ENCODE results near the gene BRAF.
"Not testable (repeated sequence)": the region's sequence is repeated elsewhere in the genome, so short reads cannot be mapped to it uniquely, and the experiment has no call there.

The BRAF gene

DNA sequence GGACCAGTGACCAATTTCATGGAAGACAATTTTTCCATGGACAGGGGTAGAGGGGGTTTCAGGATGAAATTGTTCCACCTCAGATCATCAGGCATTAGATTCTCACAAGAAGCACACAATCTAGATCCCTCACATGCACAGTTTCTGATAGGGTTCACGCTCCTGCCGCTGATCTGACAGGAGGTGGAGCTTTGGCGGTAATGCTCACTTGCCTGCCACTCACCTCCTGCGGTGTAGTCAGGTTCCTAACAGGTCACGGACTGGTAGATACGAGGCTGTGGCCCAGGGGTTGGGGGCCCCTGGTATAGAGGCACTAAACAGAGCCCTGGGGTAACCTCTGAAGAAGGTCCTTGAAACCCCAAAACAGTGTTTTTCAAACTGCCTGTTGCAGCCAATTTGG is 6.5 kb downstream of the BRAF start:
- no peak for DNase-seq (ENCODE audit: low read depth)

DNA sequence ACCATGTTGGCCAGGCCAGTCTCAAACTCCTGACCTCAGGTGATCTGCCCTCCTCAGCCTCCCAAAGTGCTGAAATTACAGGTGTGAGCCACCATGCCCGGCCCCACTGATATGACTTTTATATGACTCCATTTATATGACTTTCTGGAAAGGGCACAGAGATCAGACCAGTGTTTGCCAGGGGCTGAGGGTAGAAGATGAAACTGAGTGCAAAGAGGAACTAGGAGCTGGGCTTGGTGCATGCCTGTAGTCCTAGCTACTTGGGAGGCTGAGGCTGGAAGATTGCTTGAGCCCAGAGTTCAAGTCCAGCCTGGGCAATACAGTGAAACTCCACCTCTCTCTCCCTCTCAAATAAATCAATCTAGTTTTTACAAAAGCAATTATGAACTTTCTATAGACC is 7.5 kb downstream of the BRAF start:
- no peak for DNase-seq (ENCODE audit: low read depth)

DNA sequence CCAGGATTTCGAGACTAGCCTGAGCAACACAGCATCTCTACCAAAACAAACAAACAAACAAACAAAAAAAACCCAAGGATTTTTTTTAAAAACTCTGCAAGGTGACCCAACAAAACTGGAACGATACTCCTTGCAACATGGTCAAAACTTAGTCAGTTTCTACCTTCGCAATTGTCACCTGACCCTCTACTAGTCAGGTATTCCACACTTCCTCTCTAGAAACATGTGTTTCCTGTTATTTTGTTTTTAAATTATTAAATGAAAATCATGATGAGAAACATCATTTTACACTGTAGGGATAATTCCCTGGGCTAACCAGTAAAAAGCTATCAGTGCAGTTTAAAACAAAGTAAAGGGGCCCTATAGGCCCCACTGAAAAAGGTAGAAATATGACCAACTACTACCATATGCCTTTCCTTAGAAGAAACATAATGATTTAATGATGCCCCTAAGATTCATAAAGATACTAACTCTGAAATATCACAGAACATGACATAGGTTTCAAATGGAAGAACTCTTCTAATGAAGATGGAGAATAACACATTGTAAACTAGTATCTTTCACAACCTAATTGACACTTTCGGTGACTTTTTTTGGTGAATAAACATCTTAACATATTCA is 8.7 kb downstream of the BRAF start:
- no peak for DNase-seq (ENCODE audit: low read depth)

DNA sequence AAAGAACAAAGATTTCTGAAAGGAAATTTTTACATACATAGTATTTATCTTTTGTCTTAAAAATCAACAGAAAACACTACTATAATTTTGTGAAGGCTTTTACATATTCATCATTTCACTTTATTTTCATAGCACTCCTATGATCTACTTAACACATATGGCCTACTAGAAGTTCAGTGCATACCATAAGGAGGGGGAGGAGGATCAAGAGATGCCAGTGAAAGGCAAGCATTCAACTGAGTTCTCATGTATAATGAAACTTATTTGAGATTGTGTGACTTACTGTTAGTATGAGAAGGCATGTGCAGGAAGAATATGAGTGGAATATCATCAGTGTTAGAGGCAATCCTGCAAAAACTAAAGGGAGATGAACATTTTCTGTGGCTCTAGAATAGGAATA is 10.6 kb downstream of the BRAF start:
- DNase-seq (ENCODE audit: low read depth) = no peak

DNA sequence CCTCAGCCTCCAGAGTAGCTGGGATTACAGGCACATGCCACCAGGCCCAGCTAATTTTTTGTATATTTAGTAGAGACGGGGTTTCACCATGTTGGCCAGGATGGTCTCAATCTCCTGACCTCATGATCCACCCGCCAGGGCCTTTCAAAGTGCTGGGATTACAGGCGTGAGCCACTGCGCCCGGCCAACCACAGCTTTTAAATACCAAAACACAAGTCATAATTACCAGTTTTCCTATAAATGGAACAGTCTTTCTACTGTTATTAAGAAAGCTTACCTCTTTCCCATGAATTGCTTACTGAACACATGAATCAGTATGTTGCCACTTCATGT is 11.2 kb downstream of the BRAF start:
- DNase-seq (ENCODE audit: low read depth) = not testable (repeated sequence)

DNA sequence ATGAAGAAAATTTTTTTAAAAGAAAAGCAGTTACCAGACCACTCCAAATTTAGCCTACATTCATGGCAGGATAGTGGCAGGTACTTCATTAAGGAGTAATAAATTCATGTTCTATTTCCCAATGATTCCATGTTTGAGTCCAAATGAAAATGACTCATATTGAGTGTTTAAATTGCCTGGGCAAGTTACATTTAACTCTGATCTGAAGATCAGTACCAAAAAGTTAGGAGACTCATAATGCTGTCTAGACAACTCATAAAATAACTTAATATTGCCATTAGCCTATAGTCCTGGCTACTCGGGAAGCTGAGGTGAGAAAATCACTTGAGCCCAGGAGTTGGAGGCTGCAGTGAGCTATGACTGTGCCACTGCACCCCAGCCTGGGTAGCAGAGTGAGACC is 13.0 kb downstream of the BRAF start:
- DNase-seq (ENCODE audit: low read depth) = no peak

DNA sequence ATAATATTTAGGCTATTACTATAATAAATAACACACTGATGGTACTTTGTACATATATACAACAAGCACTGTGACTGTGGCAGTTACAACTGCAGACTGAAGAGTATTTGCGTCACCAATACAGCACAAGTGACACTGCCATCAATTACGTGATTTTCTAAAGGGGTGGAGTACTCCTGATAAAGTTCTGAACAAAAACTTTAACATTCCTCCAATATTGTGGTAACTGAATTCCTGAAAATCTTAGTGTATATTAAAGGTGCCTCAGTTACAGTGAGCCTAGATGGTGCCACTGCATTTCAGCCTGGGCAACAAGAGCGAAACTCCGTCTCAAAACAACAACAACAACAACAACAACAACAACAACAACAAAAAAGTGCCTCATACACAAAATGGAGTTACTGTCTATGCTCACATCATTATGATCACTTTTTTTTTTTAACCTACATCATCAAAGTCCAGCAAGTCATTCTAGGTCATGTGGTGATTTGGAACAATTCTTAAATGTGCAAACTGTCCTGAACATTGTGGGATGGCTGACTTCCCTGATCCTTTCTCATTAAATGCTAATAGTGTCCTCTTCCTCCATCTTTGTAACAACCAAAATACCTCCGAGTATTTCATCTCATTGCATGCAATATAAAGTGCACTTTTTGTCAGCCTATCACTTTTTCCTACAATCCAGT is 15.1 kb downstream of the BRAF start:
- DNase-seq (ENCODE audit: low read depth) = no peak

DNA sequence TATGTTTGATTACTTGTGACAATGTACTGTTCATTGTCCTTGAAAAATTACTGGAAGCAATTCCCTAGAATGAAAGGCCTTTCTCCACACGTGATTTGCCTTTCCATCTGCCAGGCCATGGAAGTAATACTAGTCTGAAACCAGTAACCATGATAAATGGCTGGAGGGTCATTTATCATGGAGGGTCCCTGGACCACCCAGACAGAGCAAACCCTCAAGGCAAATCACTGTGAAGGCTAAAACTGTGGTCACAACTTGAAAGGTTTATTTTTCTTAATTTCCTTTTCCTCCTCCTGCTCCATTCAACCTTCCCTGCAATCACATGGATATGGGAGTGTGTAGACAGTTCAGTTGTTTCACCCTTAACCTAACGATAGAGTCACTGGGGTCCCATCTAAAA is 16.4 kb downstream of the BRAF start:
- no peak for DNase-seq (ENCODE audit: low read depth)

DNA sequence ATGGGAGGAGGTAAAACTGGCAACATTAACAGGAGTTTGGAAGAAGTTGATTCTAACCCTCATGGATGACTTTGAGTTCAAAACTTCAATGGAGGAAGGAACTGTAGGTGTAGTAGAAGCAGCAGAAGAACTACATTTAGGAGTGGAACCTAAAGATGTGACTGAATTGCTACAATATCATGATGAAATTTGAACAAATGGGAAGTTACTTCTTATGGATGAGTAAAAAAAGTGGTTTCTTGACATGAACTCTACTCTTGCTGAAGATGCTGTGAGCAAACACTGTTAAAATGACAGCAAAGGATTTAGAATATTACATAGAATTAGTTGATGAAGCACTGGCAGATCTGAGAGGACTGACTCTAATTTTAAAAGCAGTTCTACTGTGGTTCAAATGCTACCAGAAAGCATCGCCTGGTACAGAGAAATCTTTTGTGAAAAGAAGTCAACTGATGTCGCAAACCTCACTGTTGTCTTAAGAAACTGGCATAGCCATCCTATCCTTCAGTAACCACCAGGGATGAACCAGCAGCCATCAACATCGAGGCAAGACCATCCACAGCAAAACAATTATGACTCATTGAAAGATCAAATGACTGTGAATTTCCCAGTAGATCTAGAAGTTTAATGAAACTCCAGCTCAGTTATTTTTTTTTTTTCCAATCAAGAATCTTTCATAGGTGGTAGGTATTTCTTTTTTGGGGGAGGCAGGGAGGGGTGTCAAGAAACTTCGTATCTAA is 20.8 kb downstream of the BRAF start:
- DNase-seq (ENCODE audit: low read depth) = peak; percentile 28

DNA sequence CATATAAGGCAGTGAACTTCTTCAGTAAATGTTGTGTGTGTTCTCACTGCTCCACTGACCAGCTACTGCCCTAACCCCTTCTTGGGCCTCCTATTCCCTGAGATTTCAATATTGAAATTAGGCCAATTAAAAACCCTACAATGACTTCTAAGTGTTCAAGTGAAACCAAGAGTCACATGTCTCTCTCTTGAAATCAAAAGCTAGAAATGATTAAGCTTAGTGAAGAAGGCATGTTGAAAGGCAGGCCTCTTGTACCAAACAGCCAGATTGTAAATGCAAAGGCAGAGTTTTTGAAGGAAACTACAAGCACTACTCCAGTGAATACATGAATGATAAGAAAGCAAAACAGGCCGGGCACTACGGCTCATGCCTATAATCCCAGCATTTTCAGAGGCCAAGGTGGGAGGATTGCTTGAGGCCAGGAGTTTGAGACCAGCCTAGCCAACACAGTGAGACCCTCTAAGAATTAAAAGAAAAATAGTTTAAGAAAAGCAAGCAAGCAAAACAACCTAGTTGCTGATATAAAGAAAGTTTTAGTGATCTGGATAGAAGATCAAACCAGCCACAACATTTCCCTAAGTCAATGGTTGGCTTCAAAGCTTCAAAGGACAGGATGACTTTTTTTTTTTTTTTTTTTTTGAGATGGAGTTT is 22.3 kb downstream of the BRAF start:
- no peak for DNase-seq (ENCODE audit: low read depth)

DNA sequence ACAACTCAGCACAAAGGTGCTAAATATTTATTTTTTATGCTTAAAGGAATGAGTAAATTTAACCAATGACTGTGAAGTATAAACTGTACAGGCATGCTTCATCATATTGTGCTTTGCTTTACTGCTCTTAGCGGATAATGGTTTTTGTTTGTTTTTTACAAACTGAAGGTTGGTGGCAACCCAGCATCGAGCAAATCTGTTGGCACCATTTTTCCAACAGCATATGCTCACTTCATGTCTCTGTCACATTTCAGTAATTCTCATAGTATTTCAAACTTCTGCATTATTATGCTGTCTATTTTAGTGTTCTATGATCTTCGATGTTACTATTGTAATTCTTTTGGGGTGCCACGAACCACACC is 22.8 kb downstream of the BRAF start:
- DNase-seq (ENCODE audit: low read depth) = no peak

DNA sequence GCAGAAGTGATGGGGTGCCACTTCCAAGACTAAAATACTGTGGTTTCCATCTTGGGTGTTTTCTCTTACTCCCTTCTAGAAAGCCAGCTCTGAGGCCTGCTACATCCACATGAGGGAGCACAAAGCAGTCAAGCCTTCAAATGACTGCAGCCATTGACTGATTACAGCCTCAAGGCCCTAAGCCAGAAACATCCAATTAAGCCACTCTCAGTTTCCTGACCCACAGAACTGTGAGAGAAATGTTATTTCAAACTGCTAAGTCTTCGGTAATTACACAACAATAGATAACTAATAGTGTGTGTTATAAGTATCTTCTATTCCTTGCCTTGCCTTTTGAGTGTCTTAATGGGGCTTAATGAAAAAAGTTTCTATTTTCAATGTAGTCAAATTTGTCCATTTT is 24.8 kb downstream of the BRAF start:
- DNase-seq (ENCODE audit: low read depth) = no peak

DNA sequence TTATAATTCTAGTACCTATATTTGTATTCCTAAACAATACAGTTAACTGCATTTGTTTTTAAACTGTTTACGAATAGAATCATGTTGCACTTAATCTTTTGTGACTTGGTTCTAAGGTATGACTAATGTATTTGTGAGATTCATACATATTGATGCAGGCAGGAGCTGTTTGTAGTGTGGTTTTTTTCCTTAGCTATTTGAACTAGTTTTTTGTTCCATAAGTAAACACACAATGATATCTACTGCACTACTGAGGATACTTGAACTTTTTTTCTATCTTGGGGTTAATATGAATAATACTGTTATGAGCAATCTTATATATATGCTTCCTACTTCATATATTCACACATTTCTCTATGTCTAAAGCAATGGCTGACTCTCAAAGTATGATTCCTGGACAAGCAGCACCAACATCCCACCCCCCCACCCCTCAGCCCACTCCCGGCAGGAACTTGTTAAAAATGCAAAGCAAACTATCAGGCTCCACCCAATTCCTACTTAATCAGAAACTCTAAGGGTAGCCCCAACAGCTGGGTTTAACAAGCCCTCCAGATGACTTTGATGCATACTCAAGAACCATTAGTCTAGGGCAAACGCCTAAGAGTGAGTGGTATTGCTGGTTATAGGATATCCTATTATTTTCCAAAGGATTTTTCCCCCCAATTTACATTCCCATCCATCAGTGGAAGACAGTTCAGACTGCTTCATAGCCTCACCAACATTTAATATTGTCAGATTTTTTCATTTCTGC is 25.8 kb downstream of the BRAF start:
- no peak for DNase-seq (ENCODE audit: low read depth)

DNA sequence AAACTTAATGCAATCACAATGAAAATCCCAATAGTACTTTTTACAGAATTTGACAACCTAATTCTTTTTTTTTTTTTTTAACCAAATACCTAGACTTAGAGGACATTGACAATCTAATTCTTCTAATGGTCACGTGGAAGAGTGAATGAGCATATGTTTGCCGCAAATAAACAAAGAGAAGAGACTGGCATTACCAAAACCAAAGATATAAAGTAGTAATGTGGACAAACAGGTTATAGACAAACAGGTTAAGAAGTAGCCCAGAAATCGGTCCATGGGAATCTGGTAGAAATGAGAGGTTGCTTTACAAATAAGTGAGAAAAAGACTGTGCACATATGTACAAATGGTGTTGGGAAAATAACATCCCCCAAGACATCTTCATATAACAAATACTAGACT is 27.7 kb downstream of the BRAF start:
- no peak for DNase-seq (ENCODE audit: low read depth)

DNA sequence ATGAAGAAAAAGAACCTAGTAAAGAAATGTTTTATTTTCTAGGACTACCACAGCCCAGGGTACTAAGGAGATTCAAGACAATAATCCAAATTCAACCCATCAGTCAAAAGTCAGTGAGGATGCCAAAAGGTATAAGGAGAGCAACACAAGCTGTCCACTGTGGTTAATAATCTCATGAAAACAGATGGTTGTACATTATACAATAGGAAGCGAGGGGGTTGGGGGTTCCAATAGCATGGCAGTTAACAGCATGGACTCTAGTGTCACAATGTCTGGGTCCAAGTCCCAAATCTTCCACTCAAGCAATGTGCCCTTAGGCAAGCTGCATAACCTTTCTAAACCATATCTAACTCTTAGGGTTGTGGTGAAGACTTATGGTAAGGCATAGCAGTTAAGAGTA is 35.1 kb downstream of the BRAF start:
- DNase-seq (ENCODE audit: low read depth) = no peak

DNA sequence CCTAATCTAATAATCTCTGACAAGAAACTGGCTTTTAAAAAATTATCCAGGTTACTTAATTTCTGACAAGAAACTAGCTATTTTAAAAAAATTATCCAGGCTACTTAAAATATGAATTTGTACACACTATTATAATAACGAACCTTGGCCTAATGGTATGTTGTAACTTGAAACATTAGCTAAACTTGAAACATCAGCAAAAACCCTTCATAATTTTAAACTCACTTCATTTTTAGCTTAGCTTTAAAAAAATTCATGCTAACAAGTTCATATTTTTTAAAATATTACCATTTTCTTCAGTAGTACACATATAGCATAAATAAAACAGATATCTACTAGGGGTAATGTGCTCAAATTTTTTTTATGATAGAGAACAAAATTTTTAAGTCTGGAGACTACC is 35.6 kb downstream of the BRAF start:
- no peak for DNase-seq (ENCODE audit: low read depth)

DNA sequence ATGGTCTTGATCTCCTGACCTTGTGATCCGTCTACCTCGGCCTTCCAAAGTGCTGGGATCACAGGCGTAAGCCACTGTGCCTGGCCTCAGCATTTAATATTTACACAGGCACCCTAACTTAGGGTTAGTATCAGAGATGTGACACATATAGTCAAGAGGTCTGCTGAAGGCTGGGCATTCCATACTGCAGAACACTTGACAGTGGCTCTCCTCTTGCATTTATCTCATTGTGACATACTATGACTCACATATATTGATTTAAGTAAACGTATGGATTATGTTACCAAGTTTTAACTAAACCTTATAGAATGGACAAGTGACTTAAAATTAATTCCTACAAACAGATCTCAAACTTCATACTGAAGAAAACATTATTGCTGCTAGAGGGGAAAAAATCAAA is 36.6 kb downstream of the BRAF start:
- DNase-seq (ENCODE audit: low read depth) = no peak

DNA sequence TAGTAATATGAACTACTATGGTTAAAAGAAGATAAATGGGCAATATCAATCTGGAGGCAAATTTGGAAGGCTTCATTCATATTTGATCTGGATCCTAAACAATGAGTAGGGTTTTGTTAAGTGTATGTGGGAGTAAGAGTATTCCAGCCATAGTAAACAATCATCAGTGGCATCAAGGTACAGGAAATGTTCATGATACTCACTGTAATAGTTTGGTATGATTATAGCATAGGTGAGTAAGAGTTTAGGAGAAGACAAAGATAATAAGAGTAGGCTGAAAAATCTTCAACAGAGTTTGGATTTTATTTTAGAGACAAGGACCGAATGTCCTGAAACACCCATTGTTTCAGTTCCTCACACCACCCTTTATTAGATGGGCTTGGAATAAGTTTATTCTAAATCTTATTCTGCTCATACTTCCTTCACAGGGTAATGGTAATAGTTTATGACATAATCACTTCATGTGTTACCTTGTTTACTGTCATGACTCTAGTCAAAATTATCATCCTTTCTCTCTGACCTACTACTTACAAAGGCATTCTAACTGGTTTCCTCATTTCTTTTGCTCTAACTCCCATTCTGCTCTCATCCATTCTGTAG is 38.9 kb downstream of the BRAF start:
- no peak for DNase-seq (ENCODE audit: low read depth)

DNA sequence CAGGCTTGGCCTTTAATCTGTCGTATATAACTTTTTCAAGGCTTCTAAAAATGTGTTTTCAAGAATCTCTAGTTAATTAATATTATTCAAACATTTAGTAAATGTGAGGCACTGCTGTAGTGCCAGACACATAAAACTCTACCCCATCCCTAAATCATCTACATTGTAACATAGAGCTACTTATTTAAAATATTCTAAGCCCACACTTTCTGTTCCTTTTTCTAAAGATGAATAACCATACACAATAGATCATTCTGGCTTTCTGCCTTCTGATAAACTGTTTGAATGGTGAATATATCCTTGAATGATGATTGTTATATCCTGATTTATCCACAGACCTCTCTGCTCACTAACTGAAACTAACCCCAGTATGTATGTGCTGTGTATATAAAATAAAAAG is 41.4 kb downstream of the BRAF start:
- no peak for DNase-seq (ENCODE audit: low read depth)

DNA sequence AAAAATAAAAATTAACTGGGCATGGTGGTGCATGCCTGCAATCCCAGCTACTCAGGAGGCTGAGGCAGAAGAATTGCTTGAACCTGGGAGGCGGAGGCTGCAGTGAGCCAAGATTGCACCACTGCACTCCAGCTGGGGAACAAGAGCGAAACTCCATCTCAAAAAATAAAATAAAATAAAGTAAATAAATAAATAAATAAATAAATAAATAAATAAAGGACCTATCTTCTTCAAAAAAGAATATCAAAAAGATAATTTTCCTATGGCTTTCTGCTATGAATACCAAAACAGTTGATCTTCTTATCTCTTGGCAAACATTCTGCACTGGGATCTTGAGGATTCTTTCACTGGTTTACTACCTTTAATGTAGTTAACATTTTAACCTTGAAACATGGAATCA is 41.9 kb downstream of the BRAF start:
- not testable (repeated sequence) for DNase-seq (ENCODE audit: low read depth)

DNA sequence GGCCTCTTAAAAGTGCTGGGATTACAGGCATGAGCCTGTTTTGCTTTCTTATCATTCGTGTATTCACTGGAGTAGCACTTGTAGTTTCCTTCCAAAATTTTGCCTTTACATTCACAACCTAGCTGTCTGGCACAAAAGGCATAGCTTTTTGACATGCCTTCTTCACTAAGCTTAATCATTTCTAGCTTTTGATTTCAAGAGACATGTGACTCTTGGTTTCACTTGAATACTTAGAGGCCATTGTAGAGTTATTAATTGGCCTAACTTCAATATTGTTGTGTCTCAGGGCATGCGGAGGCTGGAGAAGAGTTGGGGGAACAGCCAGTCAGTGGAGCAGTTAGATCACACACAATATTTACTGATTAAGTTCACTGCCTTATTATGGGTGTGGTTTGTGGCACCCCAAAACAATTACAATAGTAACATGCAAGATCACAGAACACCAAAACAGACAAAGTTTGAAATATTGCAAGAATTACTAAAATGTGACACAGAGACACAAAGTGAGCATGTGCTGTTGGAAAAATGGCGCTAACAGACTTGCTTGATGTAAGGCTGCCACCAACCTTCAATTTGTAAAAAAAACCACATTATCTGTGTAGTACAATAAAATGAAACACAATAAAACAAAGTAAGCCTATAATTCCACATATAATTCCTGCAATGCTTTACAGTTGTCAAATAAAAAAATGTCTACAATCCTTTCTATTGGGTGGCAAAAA is 43.1 kb downstream of the BRAF start:
- no peak for DNase-seq (ENCODE audit: low read depth)

DNA sequence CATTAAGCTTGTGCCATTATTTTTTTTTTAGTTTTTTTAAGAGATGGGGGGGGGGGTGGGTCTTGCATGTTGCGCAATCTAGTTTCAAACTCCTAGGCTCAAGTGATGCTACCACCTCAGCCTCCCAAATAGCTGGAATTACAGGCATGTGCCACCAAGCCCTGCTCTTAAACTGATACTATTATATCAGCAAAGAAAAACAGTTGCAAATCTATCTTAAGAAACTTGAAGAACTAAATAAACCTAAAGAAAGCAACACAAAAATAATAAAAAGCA is 47.5 kb downstream of the BRAF start:
- DNase-seq (ENCODE audit: low read depth) = no peak
